ENCODE measurements around the gene SAMD4A.

The SAMD4A gene

GRCh38 chr14:54809767-54810166, 242.8 kb downstream of the SAMD4A start:
- no peak for ATAC-seq (replicated peaks)
- no peak overlapping the region for H3K4me3 Mint-ChIP-seq
- H3K36me3 Mint-ChIP-seq = no peaks in the 10 kb centered on the region
- H3K27ac Mint-ChIP-seq = no peak overlapping the region
- no peaks in the 10 kb centered on the region for H3K9me3 Mint-ChIP-seq
- DNase-seq = no peak
- H3K27me3 Mint-ChIP-seq = peaks cover 9 to 13% of the 10 kb centered on the region in 2 donors
- H3K4me1 Mint-ChIP-seq = peaks cover 7 to 11% of the 10 kb centered on the region in 2 donors

- ATAC-seq (replicated peaks) = no peak
- Mint-ChIP-seq H3K27ac (no peak overlapping the region), H3K36me3 (no peaks in the 10 kb centered on the region), H3K4me3 (no peak overlapping the region), H3K27me3 (peaks cover 0 to 4% of the 10 kb centered on the region in 2 donors), H3K4me1 (peaks cover 0 to 2% of the 10 kb centered on the region in 2 donors), H3K9me3 (no peaks in the 10 kb centered on the region)
- DNase-seq = no peak
Observed at GRCh38 chr14:54812617-54813016, 245.7 kb downstream of the SAMD4A start.

- no peak for DNase-seq
- Mint-ChIP-seq H3K4me1 (peaks cover 0 to 2% of the 10 kb centered on the region in 2 donors), H3K36me3 (no peaks in the 10 kb centered on the region), H3K27ac (no peak overlapping the region), H3K9me3 (no peaks in the 10 kb centered on the region), H3K4me3 (no peak overlapping the region), H3K27me3 (peaks cover 0 to 4% of the 10 kb centered on the region in 2 donors)
- ATAC-seq (replicated peaks) = no peak
Observed at GRCh38 chr14:54813081-54813480, 246.2 kb downstream of the SAMD4A start.

- no peaks in the 10 kb centered on the region for H3K36me3 Mint-ChIP-seq
- H3K9me3 Mint-ChIP-seq = no peaks in the 10 kb centered on the region
- peaks cover 0 to 4% of the 10 kb centered on the region in 2 donors for H3K27me3 Mint-ChIP-seq
- no peak overlapping the region for H3K4me3 Mint-ChIP-seq
- DNase-seq = no peak
- H3K27ac Mint-ChIP-seq = no peak overlapping the region
- H3K4me1 Mint-ChIP-seq = peaks cover 0 to 2% of the 10 kb centered on the region in 2 donors
- ATAC-seq (replicated peaks) = peak in 1 of 2 donors; percentile 54
Observed at GRCh38 chr14:54814076-54814475, 247.1 kb downstream of the SAMD4A start.

- Mint-ChIP-seq H3K27me3 (peaks cover 0 to 11% of the 10 kb centered on the region in 2 donors), H3K4me3 (no peak overlapping the region), H3K36me3 (no peaks in the 10 kb centered on the region), H3K9me3 (no peaks in the 10 kb centered on the region), H3K27ac (no peak overlapping the region), H3K4me1 (peaks cover 0 to 2% of the 10 kb centered on the region in 2 donors)
- ATAC-seq (replicated peaks) = no peak
- no peak for DNase-seq
Observed at GRCh38 chr14:54815016-54815415, 248.1 kb downstream of the SAMD4A start.

GRCh38 chr14:54815515-54815914, 248.6 kb downstream of the SAMD4A start:
- peaks cover 0 to 2% of the 10 kb centered on the region in 2 donors for H3K4me1 Mint-ChIP-seq
- H3K36me3 Mint-ChIP-seq = no peaks in the 10 kb centered on the region
- no peaks in the 10 kb centered on the region for H3K9me3 Mint-ChIP-seq
- no peak overlapping the region for H3K27ac Mint-ChIP-seq
- peaks cover 0 to 11% of the 10 kb centered on the region in 2 donors for H3K27me3 Mint-ChIP-seq
- no peak for DNase-seq
- ATAC-seq (replicated peaks) = no peak
- no peak overlapping the region for H3K4me3 Mint-ChIP-seq

GRCh38 chr14:54816450-54816849, 249.5 kb downstream of the SAMD4A start:
- Mint-ChIP-seq H3K4me1 (peaks cover 0 to 2% of the 10 kb centered on the region in 2 donors), H3K4me3 (no peak overlapping the region), H3K36me3 (no peaks in the 10 kb centered on the region), H3K9me3 (no peaks in the 10 kb centered on the region), H3K27ac (no peak overlapping the region), H3K27me3 (peaks cover 0 to 7% of the 10 kb centered on the region in 2 donors)
- ATAC-seq (replicated peaks) = no peak
- DNase-seq = no peak

- H3K27me3 Mint-ChIP-seq = peaks cover 0 to 7% of the 10 kb centered on the region in 2 donors
- H3K4me3 Mint-ChIP-seq = no peak overlapping the region
- H3K27ac Mint-ChIP-seq = no peak overlapping the region
- peaks cover 0 to 3% of the 10 kb centered on the region in 2 donors for H3K9me3 Mint-ChIP-seq
- H3K36me3 Mint-ChIP-seq = peaks cover 0 to under 1% of the 10 kb centered on the region in 2 donors
- H3K4me1 Mint-ChIP-seq = peaks cover 0 to 2% of the 10 kb centered on the region in 2 donors
- no peak for ATAC-seq (replicated peaks)
- DNase-seq = no peak
Observed at GRCh38 chr14:54817506-54817905, 250.6 kb downstream of the SAMD4A start.

GRCh38 chr14:54818201-54819133, 251.5 kb downstream of the SAMD4A start:
- DNase-seq (no peak), ATAC-seq (replicated peaks) (no peak)
- Mint-ChIP-seq H3K27ac (no peak overlapping the region), H3K9me3 (peaks cover 0 to 4% of the 10 kb centered on the region in 2 donors), H3K4me3 (no peak overlapping the region), H3K27me3 (peaks cover 0 to 7% of the 10 kb centered on the region in 2 donors), H3K36me3 (peaks cover 0 to 1% of the 10 kb centered on the region in 2 donors), H3K4me1 (no peaks in the 10 kb centered on the region)

GRCh38 chr14:54822685-54823084, 255.8 kb downstream of the SAMD4A start:
- DNase-seq (no peak), ATAC-seq (replicated peaks) (no peak)
- H3K4me3 Mint-ChIP-seq = no peak overlapping the region
- H3K36me3 Mint-ChIP-seq = peaks cover 6 to 12% of the 10 kb centered on the region in 2 donors
- peaks cover 0 to 12% of the 10 kb centered on the region in 2 donors for H3K27me3 Mint-ChIP-seq
- no peak overlapping the region for H3K27ac Mint-ChIP-seq
- peaks cover 23 to 25% of the 10 kb centered on the region in 2 donors for H3K9me3 Mint-ChIP-seq
- no peaks in the 10 kb centered on the region for H3K4me1 Mint-ChIP-seq

GRCh38 chr14:54823757-54824549, 257.0 kb downstream of the SAMD4A start:
- peaks cover 23 to 25% of the 10 kb centered on the region in 2 donors for H3K9me3 Mint-ChIP-seq
- H3K4me1 Mint-ChIP-seq = no peaks in the 10 kb centered on the region
- no peak overlapping the region for H3K4me3 Mint-ChIP-seq
- no peak overlapping the region for H3K27ac Mint-ChIP-seq
- no peak for DNase-seq
- H3K27me3 Mint-ChIP-seq = peaks cover 0 to 12% of the 10 kb centered on the region in 2 donors
- peaks cover 6 to 12% of the 10 kb centered on the region in 2 donors for H3K36me3 Mint-ChIP-seq
- ATAC-seq (replicated peaks) = no peak

GRCh38 chr14:54828037-54828436, 261.1 kb downstream of the SAMD4A start:
- ATAC-seq (replicated peaks) (no peak), DNase-seq (no peak)
- H3K27me3 Mint-ChIP-seq = peaks cover 5% of the 10 kb centered on the region in 2 donors

GRCh38 chr14:54829486-54830224, 262.7 kb downstream of the SAMD4A start:
- DNase-seq = no peak
- Mint-ChIP-seq H3K27me3 (peaks cover 5% of the 10 kb centered on the region in 2 donors), H3K4me3 (no peak overlapping the region), H3K27ac (no peak overlapping the region), H3K9me3 (peaks cover 19 to 22% of the 10 kb centered on the region in 2 donors), H3K4me1 (no peaks in the 10 kb centered on the region), H3K36me3 (peaks cover 6 to 12% of the 10 kb centered on the region in 2 donors)
- no peak for ATAC-seq (replicated peaks)

More at GRCh38 chr14:54828037-54828436, 261.1 kb downstream of the SAMD4A start:
- Mint-ChIP-seq H3K36me3 (peaks cover 9 to 12% of the 10 kb centered on the region in 2 donors), H3K9me3 (peaks cover 26 to 33% of the 10 kb centered on the region in 2 donors), H3K4me1 (no peaks in the 10 kb centered on the region), H3K27ac (no peak overlapping the region), H3K4me3 (no peak overlapping the region)

GRCh38 chr14:54830650-54831049, 263.7 kb downstream of the SAMD4A start:
- no peak for ATAC-seq (replicated peaks)
- peaks cover 5% of the 10 kb centered on the region in 2 donors for H3K27me3 Mint-ChIP-seq

More at GRCh38 chr14:54830650-54831049, 263.7 kb downstream of the SAMD4A start:
- Mint-ChIP-seq H3K27ac (no peak overlapping the region), H3K9me3 (peaks cover 13 to 17% of the 10 kb centered on the region in 2 donors), H3K4me1 (no peaks in the 10 kb centered on the region), H3K36me3 (peaks cover 4 to 8% of the 10 kb centered on the region in 2 donors), H3K4me3 (no peak overlapping the region)
- no peak for DNase-seq

Measured in stimulated activated naive B cell treated with anti-CD40 and anti-IgM and Interleukin-4, amounts not matched to agents 10 μg/mL and 1 μg/mL and 100 μg/mL, for 72 hours (primary cell).